ENCODE data around the gene COL25A1.
"Not testable (repeated sequence)": the region's sequence is repeated elsewhere in the genome, so short reads cannot be mapped to it uniquely, and the experiment has no call there.

Gene COL25A1

GRCh38 chr4:109046471-109047201 lies 255.8 kb downstream of the COL25A1 start:
- no peak for DNase-seq (ENCODE audit: low spot score)

- no peak for DNase-seq (ENCODE audit: low spot score)
Measured at GRCh38 chr4:109044431-109044830, 258.0 kb downstream of the COL25A1 start.

GRCh38 chr4:109043286-109043685 lies 259.2 kb downstream of the COL25A1 start:
- DNase-seq (ENCODE audit: low spot score): no peak

GRCh38 chr4:109041463-109042360 lies 260.7 kb downstream of the COL25A1 start:
- DNase-seq (ENCODE audit: low spot score): no peak

- DNase-seq (ENCODE audit: low spot score): no peak
Measured at GRCh38 chr4:109040441-109040840, 262.0 kb downstream of the COL25A1 start.

GRCh38 chr4:109037026-109037425 lies 265.4 kb downstream of the COL25A1 start:
- DNase-seq (ENCODE audit: low spot score): no peak

GRCh38 chr4:109033993-109034392 lies 268.5 kb downstream of the COL25A1 start:
- DNase-seq (ENCODE audit: low spot score): no peak

- no peak for DNase-seq (ENCODE audit: low spot score)
Measured at GRCh38 chr4:109032671-109033070, 269.8 kb downstream of the COL25A1 start.

- no peak for DNase-seq (ENCODE audit: low spot score)
Measured at GRCh38 chr4:109029987-109030386, 272.5 kb downstream of the COL25A1 start.

GRCh38 chr4:109027016-109027500 lies 275.4 kb downstream of the COL25A1 start:
- DNase-seq (ENCODE audit: low spot score): no peak

- no peak for DNase-seq (ENCODE audit: low spot score)
Measured at GRCh38 chr4:109026588-109026987, 275.9 kb downstream of the COL25A1 start.

GRCh38 chr4:109025471-109026076 lies 276.9 kb downstream of the COL25A1 start:
- DNase-seq (ENCODE audit: low spot score): no peak

- no peak for DNase-seq (ENCODE audit: low spot score)
Measured at GRCh38 chr4:109022961-109023360, 279.5 kb downstream of the COL25A1 start.

GRCh38 chr4:109021630-109022029 lies 280.8 kb downstream of the COL25A1 start:
- not testable (repeated sequence) for DNase-seq (ENCODE audit: low spot score)

- DNase-seq (ENCODE audit: low spot score): no peak
Measured at GRCh38 chr4:109020861-109021260, 281.6 kb downstream of the COL25A1 start.

- DNase-seq (ENCODE audit: low spot score): no peak
Measured at GRCh38 chr4:109016200-109016599, 286.3 kb downstream of the COL25A1 start.

GRCh38 chr4:109015413-109015810 lies 287.0 kb downstream of the COL25A1 start:
- no peak for DNase-seq (ENCODE audit: low spot score)

GRCh38 chr4:109014593-109015412 lies 287.7 kb downstream of the COL25A1 start:
- DNase-seq (ENCODE audit: low spot score): no peak

GRCh38 chr4:109012286-109012880 lies 290.1 kb downstream of the COL25A1 start:
- DNase-seq (ENCODE audit: low spot score): no peak

GRCh38 chr4:109011241-109012026 lies 291.0 kb downstream of the COL25A1 start:
- DNase-seq (ENCODE audit: low spot score): no peak
